H1 (cell line): ENCODE measurements around the gene SPOP. TPM values are rescaled to one million over a fixed set of nuclear protein-coding genes. Genes with fewer than 3 reads are reported as not detected.

Source experiments
- EP300 ChIP-seq, 2 experiments: IDR thresholded peaks; 1 replicate in 1 of 2; 2 replicates in 1 of 2; pipeline ENCODE4 v1.6.1; 2011 to 2012; ENCODE audit warnings: low read depth in 2 of 2, low read length in 2 of 2, mild to moderate bottlenecking in 2 of 2, borderline replicate concordance in 1 of 2, inconsistent platforms in 1 of 2, moderate library complexity in 1 of 2
- SP1 ChIP-seq: IDR thresholded peaks from 2 replicates; pipeline ENCODE4 v1.6.1; 2011; ENCODE audit warnings: low read depth, low read length
- SRF ChIP-seq: IDR thresholded peaks from 2 replicates; pipeline ENCODE4 v1.6.1; 2011; ENCODE audit warnings: mild to moderate bottlenecking, low read depth, low read length, moderate library complexity
- TEAD4 ChIP-seq: IDR thresholded peaks from 2 replicates; pipeline ENCODE4 v1.6.1; 2012; ENCODE audit warnings: low read depth, low read length, inconsistent platforms, mixed read lengths
- polyA plus RNA-seq, 7 experiments: library from polyadenylated mRNA; depleted of rRNA in 3 of 7; stranded (reverse) in 5 of 7; unstranded in 2 of 7; fragments of >200 nt in 5 of 7; fragments of 200-250 nt in 2 of 7; gene quantifications; 1 replicate in 5 of 7; 2 replicates in 1 of 7; 4 replicates in 1 of 7; pipeline versions ENCODE4 v1.2.1 to v1.2.3, GENCODE V29; 2011 to 2013; ENCODE audit warnings: missing spikeins in 2 of 7, mixed read lengths in 2 of 7
- total RNA-seq: library from RNA; stranded (reverse); fragmentation: NEBNext Ultra II Directional; extraction: Animal tissue kit (Norgen Biotek cat#: 25700); gene quantifications from 2 replicates; pipeline ENCODE4 v1.2.1, GENCODE V29; 2021

The SPOP gene
- total and polyA plus RNA-seq, 2 of the 8 experiments (the other 6 are each of a cell fraction or from before 2014, with no cell fraction given), result 13.3 to 25.6 TPM

GRCh38 chr17:49670641-49671040, 7.3 kb downstream of the SPOP start (continued):
- TF ChIP-seq SRF (no peak), TEAD4 (no peak), EP300 (IDR thresholded peaks at IDR 0.05; ENCODE audit: borderline replicate concordance in 1 of 2, low read depth in 2 of 2, low read length in 2 of 2) (no peak), SP1 (no peak)
